ENCODE results near the gene DCANP1.

GRCh38 chr5:135456238-135457099, 9.3 kb upstream of the DCANP1 start:
- TF ChIP-seq CTCF (IDR thresholded peaks at IDR 0.05 in 4 of 5, conservative IDR thresholded peaks at IDR 0.05 in 1 of 5) (no peak), POLR2A (IDR thresholded peaks at IDR 0.05) (no peak)
